D341Med (cell line): Measurements from ENCODE around the gene MYH9.

Experiments used
- DNase-seq: peaks from one replicate; pipeline ENCODE4 v3.0.0; 2012; ENCODE audit warnings: low spot score

Gene MYH9

GRCh38 chr22:36367479-36367878, 20.3 kb downstream of the MYH9 start:
- DNase-seq: no peak

DNA sequence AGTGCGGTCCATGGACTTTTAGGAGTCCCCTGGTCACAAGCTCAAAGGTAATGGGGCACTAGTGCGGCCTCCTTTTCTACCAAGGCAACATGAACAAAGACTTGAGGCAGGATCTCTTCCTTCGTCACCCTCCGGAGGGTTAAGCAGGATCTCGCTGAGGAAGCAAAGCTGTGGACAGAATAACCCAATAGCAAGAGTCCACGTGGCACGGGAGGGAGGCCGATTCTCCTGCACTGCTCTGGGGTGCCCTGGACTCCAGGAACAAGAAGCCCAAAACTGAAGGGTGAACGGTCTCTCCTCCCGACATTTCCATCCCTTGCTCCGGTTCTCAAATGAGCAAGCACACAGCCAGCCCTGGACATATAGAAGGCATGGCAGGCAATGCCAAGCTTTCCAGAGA, 20.7 kb downstream of the MYH9 start:
- DNase-seq: no peak

DNA sequence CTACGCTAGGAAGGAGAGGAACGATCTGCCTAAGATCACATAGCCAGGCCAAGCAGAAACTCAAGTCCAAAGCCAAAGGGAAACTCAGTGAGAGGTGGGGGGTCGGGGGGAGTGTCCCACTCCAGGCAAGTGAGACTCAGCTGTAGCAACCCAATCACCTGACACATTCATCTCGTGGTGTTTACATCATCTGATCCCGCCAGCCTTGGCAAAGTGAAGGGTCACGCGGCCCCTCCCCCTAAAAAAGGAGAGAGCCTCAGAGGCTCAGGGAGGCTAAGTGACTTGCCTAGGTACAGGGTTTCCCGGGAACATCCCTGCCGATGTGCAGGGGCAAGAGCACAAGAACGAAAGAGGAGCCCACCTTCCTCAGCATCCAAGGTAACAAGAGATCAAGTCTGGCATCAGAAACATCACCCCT, 21.5 kb downstream of the MYH9 start:
- no peak for DNase-seq

- DNase-seq: no peak
These were observed 22.8 kb downstream of the MYH9 start for GRCh38 chr22:36365020-36365411.

- DNase-seq: no peak
These were observed 23.3 kb downstream of the MYH9 start for GRCh38 chr22:36364255-36365019.

DNA sequence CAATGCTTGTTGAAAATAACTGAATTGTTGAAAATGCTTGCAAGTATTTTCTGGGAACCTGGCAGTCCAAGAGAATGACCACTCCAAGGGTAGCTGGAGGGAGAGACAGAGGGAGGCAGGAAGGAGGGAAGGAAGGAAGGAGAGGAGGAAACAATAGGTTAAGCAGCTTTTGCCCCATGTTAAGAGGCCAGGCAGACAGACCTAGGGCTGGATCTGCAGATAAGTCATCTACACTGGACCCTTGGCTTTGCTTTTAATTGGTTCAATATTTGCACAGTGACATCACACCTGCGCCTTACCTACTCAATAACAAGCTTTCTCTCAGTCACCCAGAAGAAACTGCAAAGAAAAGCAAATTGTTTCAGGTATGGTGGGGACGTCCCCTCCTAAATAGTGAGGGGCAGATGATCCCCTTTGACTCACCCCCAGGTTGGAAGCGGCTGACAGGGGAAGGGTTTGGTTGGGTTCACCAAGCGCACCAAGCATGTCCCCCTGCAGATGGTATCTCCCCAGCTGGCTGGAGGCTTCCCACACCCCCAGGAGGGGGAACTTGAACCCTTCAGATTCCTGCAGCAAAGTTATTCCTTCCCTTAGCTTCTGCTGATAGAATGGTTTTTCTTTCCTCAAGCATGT, 24.3 kb downstream of the MYH9 start:
- DNase-seq: no peak

GRCh38 chr22:36362932-36363331, 24.8 kb downstream of the MYH9 start:
- DNase-seq: no peak

GRCh38 chr22:36362075-36362474, 25.7 kb downstream of the MYH9 start:
- DNase-seq: no peak

DNA sequence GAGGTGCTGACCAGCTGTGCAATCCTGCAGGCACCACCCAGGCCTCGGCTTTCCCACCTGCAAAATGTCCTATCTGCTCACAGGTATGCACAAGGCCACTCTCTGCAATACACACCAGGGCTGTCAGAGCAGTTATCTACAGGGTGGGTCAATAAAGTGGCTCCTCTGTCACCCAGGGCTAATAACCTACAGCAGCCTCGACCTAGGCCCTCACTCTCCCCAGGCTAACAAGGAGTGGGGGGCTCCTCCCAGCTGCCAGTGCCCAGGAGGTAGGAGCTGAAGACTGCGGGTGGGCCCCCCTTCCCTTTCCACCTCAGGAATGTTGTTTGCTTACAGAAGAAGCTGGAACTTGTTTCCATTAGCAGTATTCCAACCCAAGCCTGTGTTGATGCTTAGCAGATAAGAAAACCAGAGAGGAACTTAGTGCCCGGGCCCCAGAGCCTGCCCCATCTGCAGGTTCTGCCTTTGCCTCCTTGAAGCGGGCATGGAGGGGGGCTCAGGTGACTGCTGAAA, 26.8 kb downstream of the MYH9 start:
- DNase-seq: no peak

DNA sequence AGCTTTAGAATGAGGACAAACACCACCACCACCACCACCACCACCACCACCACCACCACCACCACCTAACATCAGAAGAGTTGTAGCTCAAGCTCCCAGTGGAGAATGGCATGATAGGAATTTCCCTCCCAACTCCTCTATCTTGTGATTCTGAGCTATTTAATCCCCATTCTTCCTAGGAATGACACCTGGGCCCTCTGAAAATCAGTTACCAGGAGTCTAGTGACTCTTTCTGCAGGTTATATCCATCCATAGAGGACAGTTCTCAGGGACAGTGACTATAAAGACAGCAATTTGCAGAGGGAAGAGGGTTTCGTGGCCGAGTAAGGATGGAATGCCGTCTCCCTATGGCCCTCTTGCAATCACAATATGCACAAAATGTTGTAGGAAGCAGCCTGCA, 27.8 kb downstream of the MYH9 start:
- no peak for DNase-seq

DNA sequence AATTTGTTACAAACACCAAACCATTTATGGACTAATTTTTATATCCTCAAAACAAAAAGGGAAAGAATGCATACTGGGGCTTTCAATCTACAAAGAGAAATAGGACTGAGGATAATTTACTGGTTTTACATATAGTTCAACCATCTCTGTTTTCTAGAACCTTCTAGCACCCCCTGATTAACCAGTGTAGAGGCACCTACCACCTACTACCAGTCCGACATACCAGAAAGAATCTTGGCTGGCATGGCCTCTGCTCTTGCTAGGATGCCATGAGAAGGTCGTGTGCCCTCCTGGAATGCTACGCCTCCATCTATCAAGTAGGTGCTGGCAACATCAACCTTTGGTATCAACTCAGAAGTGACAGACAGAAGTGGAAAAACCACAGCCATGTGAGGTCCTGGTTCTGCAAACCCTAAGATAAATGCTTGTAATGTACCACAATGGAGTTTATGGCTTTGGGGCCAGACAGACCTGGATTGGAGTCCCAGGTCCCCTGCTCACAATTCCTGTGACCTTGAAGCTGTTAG, 28.2 kb downstream of the MYH9 start:
- DNase-seq: no peak

DNA sequence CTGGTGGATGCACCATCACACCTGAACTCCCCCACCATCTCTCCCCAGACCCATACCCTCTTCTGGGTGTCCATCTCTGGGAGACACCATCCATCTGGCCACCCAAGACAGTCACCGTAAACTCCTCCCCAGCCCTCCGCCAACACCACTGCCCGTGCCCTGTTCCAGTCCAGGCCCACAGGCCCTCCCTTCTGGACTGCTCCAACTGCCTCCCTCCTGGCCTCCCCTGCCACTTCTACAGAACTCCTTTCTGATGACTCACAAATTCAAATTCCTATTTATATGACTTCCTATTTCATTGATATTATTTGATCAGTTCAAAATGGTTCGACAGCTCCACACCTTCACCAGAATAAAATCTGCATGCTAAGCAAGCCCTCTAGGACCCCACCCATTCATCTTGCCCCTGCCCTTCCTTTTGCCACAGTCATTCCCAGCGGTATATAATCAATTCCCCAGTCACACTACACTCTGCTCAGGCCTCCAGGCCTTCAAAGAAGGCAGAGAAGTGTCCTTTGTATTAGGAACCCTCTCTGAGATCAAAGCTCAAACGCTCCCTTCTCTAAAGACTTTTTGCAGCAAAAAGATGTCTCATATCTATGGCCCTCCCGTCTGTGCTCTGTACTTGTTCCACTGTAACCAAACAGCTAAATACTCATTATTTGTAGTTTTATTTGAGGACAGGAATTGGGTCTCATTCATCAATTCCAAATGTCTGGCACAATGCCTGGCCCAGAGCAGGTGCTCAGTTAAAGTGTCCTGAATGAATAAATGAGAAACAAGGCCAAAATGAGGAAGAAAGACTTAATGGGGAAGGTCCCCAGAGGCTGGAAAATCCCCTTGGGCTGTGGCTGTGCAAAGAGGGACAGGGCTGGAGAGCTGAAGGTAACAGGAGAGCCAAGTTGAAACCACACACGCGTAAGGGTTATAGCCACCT, 29.0 kb downstream of the MYH9 start:
- no peak for DNase-seq

GRCh38 chr22:36356708-36357624, 30.8 kb downstream of the MYH9 start:
- no peak for DNase-seq

GRCh38 chr22:36355894-36356293, 31.9 kb downstream of the MYH9 start:
- DNase-seq: no peak

- no peak for DNase-seq
These were observed 32.4 kb downstream of the MYH9 start for GRCh38 chr22:36355362-36355761.

- no peak for DNase-seq
These were observed 34.8 kb downstream of the MYH9 start for GRCh38 chr22:36352803-36353507.

GRCh38 chr22:36351921-36352802, 35.6 kb downstream of the MYH9 start:
- DNase-seq: no peak

GRCh38 chr22:36350751-36351594, 36.8 kb downstream of the MYH9 start:
- DNase-seq: no peak

GRCh38 chr22:36349726-36350125, 38.0 kb downstream of the MYH9 start:
- DNase-seq: no peak
